H9 (cell line): ENCODE results near the gene MTA1. TPM values are rescaled to one million over a fixed set of nuclear protein-coding genes. Genes with fewer than 3 reads are reported as not detected.

Experiments
- DNase-seq: peaks from one replicate; pipeline ENCODE4 v3.0.0-alpha.2; 2017
- H2AFZ ChIP-seq: one replicate; pipeline ENCODE4 v1.6.1; 2013; ENCODE audit warnings: mild to moderate bottlenecking, low read length, control low read depth, moderate library complexity
- H2AK5ac ChIP-seq: 2 replicates; pipeline ENCODE4 v1.6.1; 2013; ENCODE audit warnings: low read length, control low read depth, mixed read lengths; ENCODE audit not compliant: insufficient read length
- H2BK120ac ChIP-seq: one replicate; pipeline ENCODE4 v1.6.1; 2013; ENCODE audit warnings: low read depth, mild to moderate bottlenecking, low read length, control low read depth, inconsistent platforms; ENCODE audit not compliant: poor library complexity, severe bottlenecking
- H2BK12ac ChIP-seq: 2 replicates; pipeline ENCODE4 v1.6.1; 2013; ENCODE audit warnings: low read length, control low read depth, mixed read lengths, low read depth; ENCODE audit not compliant: insufficient read length
- H2BK15ac ChIP-seq: 2 replicates; pipeline ENCODE4 v1.6.1; 2013; ENCODE audit warnings: low read depth, low read length, control low read depth
- H2BK20ac ChIP-seq: one replicate; pipeline ENCODE4 v1.6.1; 2013; ENCODE audit warnings: low read depth, mild to moderate bottlenecking, low read length, control low read depth, inconsistent platforms; ENCODE audit not compliant: poor library complexity, severe bottlenecking
- H2BK5ac ChIP-seq: 2 replicates; pipeline ENCODE4 v1.6.1; 2013; ENCODE audit warnings: low read length, control low read depth, mixed read lengths; ENCODE audit not compliant: insufficient read length
- H3K14ac ChIP-seq: 2 replicates; pipeline ENCODE4 v1.6.1; 2013; ENCODE audit warnings: low read length, control low read depth; ENCODE audit not compliant: insufficient read depth
- H3K18ac ChIP-seq: 2 replicates; pipeline ENCODE4 v1.6.1; 2013; ENCODE audit warnings: low read depth, mild to moderate bottlenecking, mixed read lengths, low read length, control low read depth; ENCODE audit not compliant: insufficient read length
- H3K23ac ChIP-seq: 2 replicates; pipeline ENCODE4 v1.6.1; 2013; ENCODE audit warnings: low read length, control low read depth, mixed read lengths, low read depth; ENCODE audit not compliant: insufficient read length
- H3K23me2 ChIP-seq: 2 replicates; pipeline ENCODE4 v1.6.1; 2013; ENCODE audit warnings: low read depth, mild to moderate bottlenecking, mixed read lengths, low read length, control low read depth; ENCODE audit not compliant: insufficient read length, poor library complexity, severe bottlenecking
- H3K27ac ChIP-seq: 2 replicates; pipeline ENCODE4 v1.5.1; 2013; ENCODE audit warnings: low read length, control low read depth, mixed read lengths, low read depth; ENCODE audit not compliant: insufficient read length
- H3K27me3 ChIP-seq: 2 replicates; pipeline ENCODE4 v1.6.1; 2013; ENCODE audit warnings: low read length, control low read depth, inconsistent platforms; ENCODE audit not compliant: insufficient read depth
- H3K4ac ChIP-seq: 2 replicates; pipeline ENCODE4 v1.6.1; 2013; ENCODE audit warnings: low read depth, mild to moderate bottlenecking, control low read depth, inconsistent platforms, low read length, moderate library complexity
- H3K4me1 ChIP-seq: 2 replicates; pipeline ENCODE4 v1.6.1; 2013; ENCODE audit warnings: low read length, control low read depth, inconsistent platforms; ENCODE audit not compliant: insufficient read depth
- H3K4me2 ChIP-seq: 2 replicates; pipeline ENCODE4 v1.6.1; 2013; ENCODE audit warnings: low read length, control low read depth, mixed read lengths; ENCODE audit not compliant: insufficient read length, insufficient read depth
- H3K56ac ChIP-seq: 2 replicates; pipeline ENCODE4 v1.6.1; 2013; ENCODE audit warnings: low read depth, mild to moderate bottlenecking, mixed read lengths, low read length, control low read depth; ENCODE audit not compliant: insufficient read length
- H3K79me1 ChIP-seq: 2 replicates; pipeline ENCODE4 v1.6.1; 2013; ENCODE audit warnings: low read depth, mild to moderate bottlenecking, moderate library complexity, low read length, control low read depth, inconsistent platforms; ENCODE audit not compliant: insufficient read depth, poor library complexity, severe bottlenecking
- H3K79me2 ChIP-seq: 2 replicates; pipeline ENCODE4 v1.6.1; 2013; ENCODE audit warnings: low read length, control low read depth, inconsistent platforms; ENCODE audit not compliant: insufficient read depth
- H3K9ac ChIP-seq: 2 replicates; pipeline ENCODE4 v1.6.1; 2013; ENCODE audit warnings: low read length, control low read depth, mixed read lengths; ENCODE audit not compliant: insufficient read length; ENCODE audit errors: extremely low read depth
- H3K9me3 ChIP-seq: one replicate; pipeline ENCODE4 v1.6.1; 2013; ENCODE audit warnings: low read depth, low read length, inconsistent platforms; ENCODE audit not compliant: control insufficient read depth
- H3T11ph ChIP-seq: one replicate; pipeline ENCODE4 v1.6.1; 2013; ENCODE audit warnings: mild to moderate bottlenecking, low read length, control low read depth, inconsistent platforms
- H4K20me1 ChIP-seq: one replicate; pipeline ENCODE4 v1.6.1; 2013; ENCODE audit not compliant: control insufficient read depth, insufficient read length, insufficient read depth
- H4K5ac ChIP-seq: 2 replicates; pipeline ENCODE4 v1.6.1; 2013; ENCODE audit warnings: low read depth, mild to moderate bottlenecking, mixed read lengths, low read length, control low read depth; ENCODE audit not compliant: insufficient read length
- H4K8ac ChIP-seq: replicated peaks from 2 replicates; pipeline ENCODE4 v1.6.1; 2013; ENCODE audit warnings: low read length, control low read depth, mixed read lengths, low read depth; ENCODE audit not compliant: insufficient read length
- H4K91ac ChIP-seq: 2 replicates; pipeline ENCODE4 v1.6.1; 2013; ENCODE audit warnings: low read depth, mild to moderate bottlenecking, moderate library complexity, mixed read lengths, low read length, control low read depth; ENCODE audit not compliant: insufficient read length
- H3K27ac Mint-ChIP-seq, 3 experiments: 2 replicates in 2 of 3; 3 replicates in 1 of 3; pipeline ENCODE4 v1.8.0; 2020 to 2021; ENCODE audit warnings: mixed read lengths in 3 of 3, mild to moderate bottlenecking in 1 of 3, moderate library complexity in 1 of 3
- H3K27me3 Mint-ChIP-seq: 2 replicates; pipeline ENCODE4 v1.8.0; 2021; ENCODE audit warnings: low read depth, mild to moderate bottlenecking, moderate library complexity, mixed read lengths
- H3K36me3 Mint-ChIP-seq, 3 experiments: 2 replicates in 2 of 3; 3 replicates in 1 of 3; pipeline ENCODE4 v1.8.0; 2020 to 2021; ENCODE audit warnings: low read depth in 3 of 3, mixed read lengths in 3 of 3; ENCODE audit not compliant: insufficient read depth in 1 of 3
- H3K4me1 Mint-ChIP-seq, 2 experiments: 2 replicates each; pipeline ENCODE4 v1.8.0; 2020; ENCODE audit warnings: mixed read lengths in 2 of 2
- H3K4me3 Mint-ChIP-seq, 2 experiments: 2 replicates in 1 of 2; 3 replicates in 1 of 2; pipeline ENCODE4 v1.8.0; 2020 to 2021; ENCODE audit warnings: mild to moderate bottlenecking in 2 of 2, mixed read lengths in 2 of 2, moderate library complexity in 1 of 2
- H3K9me3 Mint-ChIP-seq, 2 experiments: 2 replicates in 1 of 2; 3 replicates in 1 of 2; pipeline ENCODE4 v1.8.0; 2020; ENCODE audit warnings: mild to moderate bottlenecking in 2 of 2, mixed read lengths in 2 of 2, moderate library complexity in 1 of 2
- WGBS: extraction: QIAGEN DNeasy Blood & Tissue Kit; methylation state at CpG from one replicate; pipeline ENCODE4 v1.1.7; 2013; ENCODE audit warnings: missing lambda C conversion rate, low lambda C conversion rate, mixed read lengths; ENCODE audit not compliant: insufficient read length; ENCODE audit errors: extremely low coverage; 5-methylcytosine and 5-hydroxymethylcytosine counted together
- total RNA-seq: library from RNA; stranded (reverse); gene quantifications from 2 replicates; pipeline ENCODE4 v1.2.1, GENCODE V29; 2021
- TF ChIP-seq, protein P1 (sequence below): fragments of 200-600 bp; sonication (generic); conservative IDR thresholded peaks from 3 replicates; pipeline ENCODE4 v1.8.0; 2021; ENCODE audit warnings: antibody characterized with exemption, mild to moderate bottlenecking

Gene MTA1
- total RNA-seq, 1 experiment from 2014 or later = 230 TPM

DNA sequence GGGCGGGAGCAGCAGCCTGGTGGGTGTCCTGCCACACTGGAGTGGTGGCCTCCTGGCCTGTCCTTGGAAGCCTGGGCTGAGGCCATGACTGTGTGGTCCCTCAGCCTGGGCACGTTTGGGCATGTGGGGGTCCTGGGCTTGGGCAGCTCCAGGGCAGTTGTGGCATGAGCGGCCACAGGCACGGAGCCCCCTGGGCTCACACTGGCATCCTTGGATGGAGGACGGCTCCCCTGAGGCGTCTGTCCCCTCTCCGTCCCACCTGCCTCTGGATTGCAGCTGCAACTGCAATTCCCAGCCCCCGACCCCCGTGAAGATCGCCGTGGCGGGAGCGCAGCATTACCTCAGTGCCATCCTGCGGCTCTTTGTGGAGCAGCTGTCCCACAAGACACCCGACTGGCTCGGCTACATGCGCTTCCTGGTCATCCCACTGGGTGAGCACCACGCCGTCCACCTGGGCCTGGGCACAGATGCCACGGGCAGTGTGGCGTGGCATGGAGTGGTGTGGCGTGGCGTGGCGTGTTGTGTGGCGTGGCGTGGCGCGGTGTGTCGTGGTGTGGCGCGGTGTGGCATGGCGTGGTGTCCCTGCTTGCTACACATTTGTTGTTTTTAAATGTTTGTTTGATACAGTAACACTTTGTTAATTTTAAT is 36.4 kb upstream of the MTA1 start:
- Histone ChIP-seq H3K56ac (no peak overlapping the region), H4K8ac (no peak overlapping the region), H3T11ph (no peak overlapping the region), H3K23me2 (no peaks in the 10 kb centered on the region), H3K4me1 (no peaks in the 10 kb centered on the region), H2AK5ac (no peak overlapping the region), H2BK5ac (no peak overlapping the region), H4K91ac (no peak overlapping the region), H2AFZ (no peak overlapping the region), H2BK20ac (no peak overlapping the region), H3K4ac (no peak overlapping the region), H4K5ac (no peak overlapping the region), H3K27me3 (no peaks in the 10 kb centered on the region), H3K9me3 (no peaks in the 10 kb centered on the region), H3K79me2 (no peaks in the 10 kb centered on the region), H3K4me2 (no peak overlapping the region), H3K23ac (no peak overlapping the region), H3K9ac (no peak overlapping the region), H3K79me1 (no peaks in the 10 kb centered on the region), H2BK120ac (no peak overlapping the region), H4K20me1 (no peaks in the 10 kb centered on the region), H3K27ac (no peak overlapping the region), H3K18ac (no peak overlapping the region), H2BK12ac (no peak overlapping the region), H3K14ac (no peak overlapping the region), H2BK15ac (no peak overlapping the region)
- Mint-ChIP-seq H3K9me3 (no peaks in the 10 kb centered on the region), H3K4me3 (no peak overlapping the region), H3K4me1 (no peaks in the 10 kb centered on the region), H3K27me3 (no peaks in the 10 kb centered on the region), H3K27ac (no peak overlapping the region), H3K36me3 (peaks cover 10 to 23% (median 21%) of the 10 kb centered on the region in 3 experiments; a peak in 6 of 7 replicates)
- DNase-seq = no peak
- WGBS = no CpG with 5 or more reads among the region's 32 CpGs
- TF ChIP-seq, protein P1, sequence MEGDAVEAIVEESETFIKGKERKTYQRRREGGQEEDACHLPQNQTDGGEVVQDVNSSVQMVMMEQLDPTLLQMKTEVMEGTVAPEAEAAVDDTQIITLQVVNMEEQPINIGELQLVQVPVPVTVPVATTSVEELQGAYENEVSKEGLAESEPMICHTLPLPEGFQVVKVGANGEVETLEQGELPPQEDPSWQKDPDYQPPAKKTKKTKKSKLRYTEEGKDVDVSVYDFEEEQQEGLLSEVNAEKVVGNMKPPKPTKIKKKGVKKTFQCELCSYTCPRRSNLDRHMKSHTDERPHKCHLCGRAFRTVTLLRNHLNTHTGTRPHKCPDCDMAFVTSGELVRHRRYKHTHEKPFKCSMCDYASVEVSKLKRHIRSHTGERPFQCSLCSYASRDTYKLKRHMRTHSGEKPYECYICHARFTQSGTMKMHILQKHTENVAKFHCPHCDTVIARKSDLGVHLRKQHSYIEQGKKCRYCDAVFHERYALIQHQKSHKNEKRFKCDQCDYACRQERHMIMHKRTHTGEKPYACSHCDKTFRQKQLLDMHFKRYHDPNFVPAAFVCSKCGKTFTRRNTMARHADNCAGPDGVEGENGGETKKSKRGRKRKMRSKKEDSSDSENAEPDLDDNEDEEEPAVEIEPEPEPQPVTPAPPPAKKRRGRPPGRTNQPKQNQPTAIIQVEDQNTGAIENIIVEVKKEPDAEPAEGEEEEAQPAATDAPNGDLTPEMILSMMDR = no peak
